Erythroblast (primary cell): ENCODE results near the gene RADIL.

Source experiments
- GATA1 ChIP-seq: IDR thresholded peaks from 2 replicates; pipeline ENCODE4 v1.6.1; 2011; ENCODE audit warnings: low read depth, mild to moderate bottlenecking, control low read depth, low read length, moderate library complexity
- POLR2A ChIP-seq: IDR thresholded peaks from 2 replicates; pipeline ENCODE4 v1.6.1; 2011; ENCODE audit warnings: mild to moderate bottlenecking, low read length

- no peak for TF ChIP-seq POLR2A
- TF ChIP-seq GATA1, result no peak
Observed at GRCh38 chr7:4758111-4758510, 125.4 kb downstream of the RADIL start.
